Measurements from ENCODE around the gene SMG6. TPM values are rescaled to one million over a fixed set of nuclear protein-coding genes. Genes with fewer than 3 reads are reported as not detected.

SMG6 gene
- total RNA-seq = 31.0 TPM
- polyA plus RNA-seq = 30.0 TPM
- long read RNA-seq, donor 1, partial matches to known transcripts = 0 of 2 reads
- long read RNA-seq, donor 1, other reads (novel, unspliced or antisense) = 0 of 2 reads
- long read RNA-seq, donor 2 = 0 reads
- long read RNA-seq, donor 3, transcript SMG6-215 (1 exons, 2,419 nt) = major isoform, 16 of 16 reads
- long read RNA-seq, donor 3, partial matches to known transcripts = 0 of 16 reads
- long read RNA-seq, donor 3, other reads (novel, unspliced or antisense) = 0 of 16 reads
- long read RNA-seq, donor 4, transcript SMG6-215 (1 exons, 2,419 nt) = major isoform, 16 of 16 reads
- long read RNA-seq, donor 4, partial matches to known transcripts = 0 of 16 reads
- long read RNA-seq, donor 4, other reads (novel, unspliced or antisense) = 0 of 16 reads
- long read RNA-seq, donor 5, transcript SMG6-215 (1 exons, 2,419 nt) = major isoform, 25 of 36 reads
- long read RNA-seq, donor 5, partial matches to known transcripts = 9 of 36 reads
- long read RNA-seq, donor 5, other reads (novel, unspliced or antisense) = 0 of 36 reads
- long read RNA-seq, donor 6, transcript SMG6-215 (1 exons, 2,419 nt) = major isoform, 13 of 22 reads
- long read RNA-seq, donor 6, partial matches to known transcripts = 9 of 22 reads
- long read RNA-seq, donor 6, other reads (novel, unspliced or antisense) = 0 of 22 reads
- long read RNA-seq, donor 7, transcript SMG6-215 (1 exons, 2,419 nt) = major isoform, 14 of 14 reads
- long read RNA-seq, donor 7, partial matches to known transcripts = 0 of 14 reads
- long read RNA-seq, donor 7, other reads (novel, unspliced or antisense) = 0 of 14 reads
- long read RNA-seq, donor 8, transcript SMG6-215 (1 exons, 2,419 nt) = major isoform, 10 of 10 reads
- long read RNA-seq, donor 8, partial matches to known transcripts = 0 of 10 reads
- long read RNA-seq, donor 8, other reads (novel, unspliced or antisense) = 0 of 10 reads
- long read RNA-seq, donor 9, transcript SMG6-215 (1 exons, 2,419 nt) = major isoform, 11 of 11 reads
- long read RNA-seq, donor 9, partial matches to known transcripts = 0 of 11 reads
- long read RNA-seq, donor 9, other reads (novel, unspliced or antisense) = 0 of 11 reads
- long read RNA-seq, donor 10, transcript SMG6-215 (1 exons, 2,419 nt) = major isoform, 22 of 28 reads
- long read RNA-seq, donor 10, partial matches to known transcripts = 5 of 28 reads
- long read RNA-seq, donor 10, other reads (novel, unspliced or antisense) = 0 of 28 reads

DNA sequence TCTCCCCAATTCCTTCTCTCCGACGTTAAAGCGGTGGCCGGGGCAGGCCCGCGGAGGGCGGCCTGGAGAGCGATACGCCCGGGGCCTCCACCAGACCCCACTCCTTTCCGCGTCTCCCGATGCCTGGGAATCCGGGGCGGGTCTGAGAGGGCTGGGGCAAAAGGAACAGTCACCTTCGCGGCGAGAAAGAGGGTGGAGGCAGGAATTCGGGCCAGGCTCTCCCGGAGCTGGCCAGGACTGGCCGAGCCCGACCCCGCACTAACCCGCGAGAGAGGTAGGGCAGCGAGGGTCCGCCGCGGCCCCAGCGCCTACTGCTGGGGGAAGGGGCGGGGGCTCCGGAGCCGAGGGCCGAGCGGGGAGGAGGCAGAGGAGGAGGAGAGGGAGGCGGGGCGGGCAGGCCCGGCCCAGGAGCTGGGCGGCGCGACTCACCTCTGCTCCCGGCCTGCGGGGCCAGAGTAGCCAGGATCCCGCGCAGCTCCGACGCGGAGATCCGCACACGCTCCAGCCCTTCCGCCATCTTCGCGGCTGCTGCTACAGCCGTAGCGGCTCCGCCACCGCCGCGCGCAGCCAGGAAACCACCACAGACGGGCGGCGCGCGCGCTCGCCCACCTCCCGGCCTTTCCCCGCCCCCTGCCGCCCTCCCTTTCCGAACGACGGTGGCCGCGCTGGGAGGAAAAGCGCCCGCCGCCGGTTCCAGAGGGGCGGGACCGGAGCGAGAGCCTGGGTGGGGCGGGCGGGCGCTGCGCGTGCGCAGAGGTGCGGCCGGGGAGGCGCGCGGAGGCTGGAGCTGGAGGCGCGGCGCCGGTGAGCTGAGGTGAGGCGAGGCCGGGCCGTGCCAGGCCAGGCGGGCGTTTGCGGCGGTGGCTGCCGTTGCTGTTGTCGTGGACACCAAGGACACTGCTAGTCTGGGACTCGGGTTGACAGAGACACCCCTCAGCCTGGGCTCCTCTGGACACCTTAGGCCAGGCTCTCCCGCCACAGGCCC lies at the start of gene SMG6, which contains the start of gene SRR:
Gene SMG6 (minus strand): TSS at position 582 of the 985 bp plus-strand sequence. CDS start 65 bp downstream, at position 517.
Gene SRR (plus strand): TSS at position 747 of the 985 bp plus-strand sequence. CDS start 11,611 bp downstream, outside the sequence.
- Histone ChIP-seq H3K4me1 (ENCODE audit: control insufficient read depth in 2 of 2, insufficient read depth in 2 of 2, low read length in 2 of 2) (peaks cover 10 to 16% of the 10 kb centered on the region in 2 donors), H3K27ac (ENCODE audit: low read depth in 1 of 2, low read length in 1 of 2) (peak within 1 kb of the TSS; percentile 81 to 93), H3K9me3 (ENCODE audit: control insufficient read depth in 2 of 2, insufficient read depth in 1 of 2, low read length in 1 of 2) (no peaks in the 10 kb centered on the region), H3K36me3 (ENCODE audit: control insufficient read depth in 2 of 2, insufficient read depth in 2 of 2, low read length in 1 of 2) (peaks cover 18 to 21% of the 10 kb centered on the region in 2 donors), H3K27me3 (ENCODE audit: control insufficient read depth in 2 of 2, insufficient read depth in 1 of 2, low read length in 1 of 2) (no peaks in the 10 kb centered on the region), H3K4me3 (ENCODE audit: low read length in 2 of 2) (peak within 1 kb of the TSS; percentile 95 to 98)
- DNase-seq (ENCODE audit: low read depth in 6 of 9, low spot score in 9 of 9) = peak; percentile 56 to 97 (median 90)
- under 1% methylated on average over 108 of the region's 108 CpGs for whole genome bisulfite sequencing

DNA sequence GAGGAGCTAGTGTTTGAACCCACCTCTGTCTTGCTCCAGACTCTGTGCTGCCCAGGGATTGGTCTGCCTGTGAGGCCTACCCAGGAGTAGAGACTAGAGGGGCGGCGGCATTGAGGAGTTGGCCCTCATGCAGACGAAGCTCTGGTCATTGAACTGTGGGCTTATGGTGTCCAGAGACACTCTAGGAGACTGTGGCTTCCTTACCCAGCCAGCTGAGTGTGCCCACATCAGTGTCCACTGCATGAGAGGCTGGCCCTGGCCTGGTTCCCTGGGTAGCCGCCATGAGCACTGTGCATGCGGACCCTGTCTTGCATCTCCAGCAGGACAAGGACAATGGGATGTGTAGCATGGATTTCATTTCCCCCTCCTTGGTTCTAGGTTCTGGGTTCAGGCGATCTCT lies 47.7 kb upstream of the SMG6 start:
- WGBS = 97% methylated on average over 6 of the region's 6 CpGs
- Histone ChIP-seq H3K27ac (ENCODE audit: low read depth in 1 of 2, low read length in 1 of 2) (no peak overlapping the region), H3K4me3 (ENCODE audit: low read length in 2 of 2) (no peak overlapping the region), H3K27me3 (ENCODE audit: control insufficient read depth in 2 of 2, insufficient read depth in 1 of 2, low read length in 1 of 2) (no peaks in the 10 kb centered on the region), H3K9me3 (ENCODE audit: control insufficient read depth in 2 of 2, insufficient read depth in 1 of 2, low read length in 1 of 2) (no peaks in the 10 kb centered on the region), H3K36me3 (ENCODE audit: control insufficient read depth in 2 of 2, insufficient read depth in 2 of 2, low read length in 1 of 2) (peaks cover 3 to 7% of the 10 kb centered on the region in 2 donors), H3K4me1 (ENCODE audit: control insufficient read depth in 2 of 2, insufficient read depth in 2 of 2, low read length in 2 of 2) (peaks cover 10 to 15% of the 10 kb centered on the region in 2 donors)
- DNase-seq (ENCODE audit: low read depth in 6 of 9, low spot score in 9 of 9) = no peak

DNA sequence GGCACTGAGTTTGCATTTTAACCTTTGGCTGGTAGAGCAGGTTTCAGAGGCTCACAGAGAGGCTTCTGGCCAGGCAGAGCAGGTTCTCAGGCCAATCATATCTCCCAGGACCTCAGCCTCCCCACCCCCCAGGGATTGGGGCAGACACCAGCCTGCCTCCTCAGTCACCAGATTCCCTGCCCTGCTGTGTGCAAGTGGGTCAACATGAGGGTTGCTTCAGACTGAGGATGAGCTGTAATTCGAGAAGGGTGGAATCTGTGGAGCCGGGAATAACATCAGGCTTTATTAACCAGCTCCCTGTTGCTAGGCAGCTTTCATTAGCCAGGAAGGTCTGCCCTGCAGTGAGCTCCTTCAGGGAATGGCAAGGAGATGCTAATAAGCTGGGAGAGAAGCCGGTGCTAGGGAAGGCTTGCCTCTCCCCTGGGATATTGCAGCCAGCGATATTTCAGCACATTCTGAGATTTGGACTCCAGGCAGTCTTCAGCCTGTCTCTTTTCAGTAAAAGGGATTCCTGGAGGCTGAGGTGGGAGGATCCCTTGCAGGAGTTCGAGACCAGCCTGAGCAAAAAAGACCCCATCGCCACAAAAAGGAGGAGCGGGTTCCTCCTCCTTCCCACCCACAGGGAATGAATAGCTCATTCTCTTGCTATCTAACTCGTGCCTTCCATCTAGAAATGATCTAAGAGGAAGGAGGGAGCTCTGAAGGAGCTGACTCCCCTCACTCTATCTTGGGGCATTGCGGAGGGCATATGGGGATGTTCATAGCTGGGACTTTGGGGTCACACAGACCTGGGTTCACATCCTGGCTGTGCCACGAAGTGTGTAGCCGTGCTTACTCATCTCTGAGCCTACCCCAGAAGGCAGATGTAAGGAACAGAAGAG lies 44.5 kb upstream of the SMG6 start:
- DNase-seq (ENCODE audit: low read depth in 6 of 9, low spot score in 9 of 9) = no peak
- Histone ChIP-seq H3K9me3 (ENCODE audit: control insufficient read depth in 2 of 2, insufficient read depth in 1 of 2, low read length in 1 of 2) (no peaks in the 10 kb centered on the region), H3K36me3 (ENCODE audit: control insufficient read depth in 2 of 2, insufficient read depth in 2 of 2, low read length in 1 of 2) (peaks cover 17 to 21% of the 10 kb centered on the region in 2 donors), H3K4me1 (ENCODE audit: control insufficient read depth in 2 of 2, insufficient read depth in 2 of 2, low read length in 2 of 2) (peaks cover under 1 to 3% of the 10 kb centered on the region in 2 donors), H3K27ac (ENCODE audit: low read depth in 1 of 2, low read length in 1 of 2) (no peak overlapping the region), H3K4me3 (ENCODE audit: low read length in 2 of 2) (no peak overlapping the region), H3K27me3 (ENCODE audit: control insufficient read depth in 2 of 2, insufficient read depth in 1 of 2, low read length in 1 of 2) (no peaks in the 10 kb centered on the region)
- 94% methylated on average over 11 of the region's 11 CpGs for WGBS

GRCh38 chr17:2346475-2346874 lies 42.9 kb upstream of the SMG6 start:
- no peaks in the 10 kb centered on the region for H3K27me3 ChIP-seq (ENCODE audit: control insufficient read depth in 2 of 2, insufficient read depth in 1 of 2, low read length in 1 of 2)
- H3K4me1 ChIP-seq (ENCODE audit: control insufficient read depth in 2 of 2, insufficient read depth in 2 of 2, low read length in 2 of 2) = no peaks in the 10 kb centered on the region
- peaks cover 21 to 26% of the 10 kb centered on the region in 2 donors for H3K36me3 ChIP-seq (ENCODE audit: control insufficient read depth in 2 of 2, insufficient read depth in 2 of 2, low read length in 1 of 2)
- 99% methylated on average over 8 of the region's 8 CpGs for WGBS
- no peaks in the 10 kb centered on the region for H3K9me3 ChIP-seq (ENCODE audit: control insufficient read depth in 2 of 2, insufficient read depth in 1 of 2, low read length in 1 of 2)
- H3K27ac ChIP-seq (ENCODE audit: low read depth in 1 of 2, low read length in 1 of 2) = no peak overlapping the region
- DNase-seq (ENCODE audit: low read depth in 6 of 9, low spot score in 9 of 9) = no peak
- no peak overlapping the region for H3K4me3 ChIP-seq (ENCODE audit: low read length in 2 of 2)

- Histone ChIP-seq H3K36me3 (ENCODE audit: control insufficient read depth in 2 of 2, insufficient read depth in 2 of 2, low read length in 1 of 2) (peaks cover 21 to 25% of the 10 kb centered on the region in 2 donors), H3K27me3 (ENCODE audit: control insufficient read depth in 2 of 2, insufficient read depth in 1 of 2, low read length in 1 of 2) (no peaks in the 10 kb centered on the region), H3K9me3 (ENCODE audit: control insufficient read depth in 2 of 2, insufficient read depth in 1 of 2, low read length in 1 of 2) (no peaks in the 10 kb centered on the region), H3K27ac (ENCODE audit: low read depth in 1 of 2, low read length in 1 of 2) (no peak overlapping the region), H3K4me1 (ENCODE audit: control insufficient read depth in 2 of 2, insufficient read depth in 2 of 2, low read length in 2 of 2) (no peaks in the 10 kb centered on the region), H3K4me3 (ENCODE audit: low read length in 2 of 2) (no peak overlapping the region)
- 96% methylated on average over 10 of the region's 10 CpGs for WGBS
- DNase-seq (ENCODE audit: low read depth in 6 of 9, low spot score in 9 of 9) = no peak
Observed at GRCh38 chr17:2344528-2344927, 40.9 kb upstream of the SMG6 start.

- WGBS = 87% methylated on average over 5 of the region's 5 CpGs
- no peak for DNase-seq (ENCODE audit: low read depth in 6 of 9, low spot score in 9 of 9)
- Histone ChIP-seq H3K27me3 (ENCODE audit: control insufficient read depth in 2 of 2, insufficient read depth in 1 of 2, low read length in 1 of 2) (no peaks in the 10 kb centered on the region), H3K36me3 (ENCODE audit: control insufficient read depth in 2 of 2, insufficient read depth in 2 of 2, low read length in 1 of 2) (peaks cover 20 to 25% of the 10 kb centered on the region in 2 donors), H3K4me3 (ENCODE audit: low read length in 2 of 2) (no peak overlapping the region), H3K9me3 (ENCODE audit: control insufficient read depth in 2 of 2, insufficient read depth in 1 of 2, low read length in 1 of 2) (no peaks in the 10 kb centered on the region), H3K4me1 (ENCODE audit: control insufficient read depth in 2 of 2, insufficient read depth in 2 of 2, low read length in 2 of 2) (peaks cover under 1% of the 10 kb centered on the region in 2 donors), H3K27ac (ENCODE audit: low read depth in 1 of 2, low read length in 1 of 2) (no peak overlapping the region)
Observed at GRCh38 chr17:2343421-2343820, 39.8 kb upstream of the SMG6 start.

DNA sequence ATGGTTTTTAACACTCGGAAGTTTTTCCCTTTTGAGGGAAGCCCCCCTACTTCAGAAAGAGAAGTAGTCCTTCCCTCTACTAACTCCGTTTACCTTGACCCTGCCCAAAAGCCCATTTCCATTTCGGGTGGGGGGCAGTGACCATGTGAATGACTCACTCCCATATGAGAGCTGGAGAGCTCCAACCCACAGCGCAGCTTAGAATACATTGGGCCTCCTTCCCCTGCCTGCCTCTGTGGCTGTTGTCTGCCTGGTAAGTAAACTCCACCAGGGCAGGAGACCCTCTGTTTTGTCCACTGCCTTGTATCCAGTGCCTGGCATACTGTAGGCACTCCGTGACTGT lies 34.7 kb upstream of the SMG6 start:
- no peak for DNase-seq (ENCODE audit: low read depth in 6 of 9, low spot score in 9 of 9)
- Histone ChIP-seq H3K4me1 (ENCODE audit: control insufficient read depth in 2 of 2, insufficient read depth in 2 of 2, low read length in 2 of 2) (peaks cover 13 to 20% of the 10 kb centered on the region in 2 donors), H3K27me3 (ENCODE audit: control insufficient read depth in 2 of 2, insufficient read depth in 1 of 2, low read length in 1 of 2) (no peaks in the 10 kb centered on the region), H3K36me3 (ENCODE audit: control insufficient read depth in 2 of 2, insufficient read depth in 2 of 2, low read length in 1 of 2) (peaks cover 23% of the 10 kb centered on the region in 2 donors), H3K4me3 (ENCODE audit: low read length in 2 of 2) (peak overlapping the region; percentile 44 to 93), H3K9me3 (ENCODE audit: control insufficient read depth in 2 of 2, insufficient read depth in 1 of 2, low read length in 1 of 2) (no peaks in the 10 kb centered on the region), H3K27ac (ENCODE audit: low read depth in 1 of 2, low read length in 1 of 2) (no peak overlapping the region)
- 46% methylated on average over 5 of the region's 5 CpGs for WGBS
